ENCODE results near the gene PYCR2.

PYCR2 gene

GRCh38 chr1:225908013-225908640, 15.9 kb downstream of the PYCR2 start:
- H3K27me3 ChIP-seq = no peaks in the 10 kb centered on the region
- peaks cover 6% of the 10 kb centered on the region; the same call in 1 of the 2 replicates for H3K4me1 ChIP-seq
- H3K9me3 ChIP-seq = no peaks in the 10 kb centered on the region
- DNase-seq = no peak
- H3K36me3 ChIP-seq = no peaks in the 10 kb centered on the region
- TF ChIP-seq CTCF (IDR thresholded peaks at IDR 0.05; ENCODE audit: low read depth, low read length) = no peak
- no peak overlapping the region for H3K4me3 ChIP-seq (ENCODE audit: low read depth, low read length)

- DNase-seq = no peak
- no peak overlapping the region for H3K4me3 ChIP-seq (ENCODE audit: low read depth, low read length)
- no peak for TF ChIP-seq CTCF (IDR thresholded peaks at IDR 0.05; ENCODE audit: low read depth, low read length)
- no peaks in the 10 kb centered on the region for H3K9me3 ChIP-seq
- no peaks in the 10 kb centered on the region for H3K27me3 ChIP-seq
- H3K4me1 ChIP-seq = peaks cover 6% of the 10 kb centered on the region; the same call in 1 of the 2 replicates
- H3K36me3 ChIP-seq = no peaks in the 10 kb centered on the region
Observed at GRCh38 chr1:225907341-225907740, 16.7 kb downstream of the PYCR2 start.

- no peak for TF ChIP-seq CTCF (IDR thresholded peaks at IDR 0.05; ENCODE audit: low read depth, low read length)
Observed at GRCh38 chr1:225906467-225906866, 17.6 kb downstream of the PYCR2 start.

GRCh38 chr1:225903623-225904022, 20.4 kb downstream of the PYCR2 start:
- no peak for TF ChIP-seq CTCF (IDR thresholded peaks at IDR 0.05; ENCODE audit: low read depth, low read length)
- no peaks in the 10 kb centered on the region for H3K27me3 ChIP-seq
- H3K4me1 ChIP-seq = peaks cover 6% of the 10 kb centered on the region; the same call in 1 of the 2 replicates
- H3K4me3 ChIP-seq (ENCODE audit: low read depth, low read length) = no peak overlapping the region
- H3K36me3 ChIP-seq = no peaks in the 10 kb centered on the region
- H3K9me3 ChIP-seq = no peaks in the 10 kb centered on the region
- no peak for DNase-seq

More at GRCh38 chr1:225906467-225906866, 17.6 kb downstream of the PYCR2 start:
- DNase-seq = no peak
- no peaks in the 10 kb centered on the region for H3K36me3 ChIP-seq
- H3K4me1 ChIP-seq = peaks cover 6% of the 10 kb centered on the region; the same call in 1 of the 2 replicates
- H3K9me3 ChIP-seq = no peaks in the 10 kb centered on the region
- no peak overlapping the region for H3K4me3 ChIP-seq (ENCODE audit: low read depth, low read length)
- H3K27me3 ChIP-seq = no peaks in the 10 kb centered on the region

- no peak overlapping the region for H3K4me3 ChIP-seq (ENCODE audit: low read depth, low read length)
- no peaks in the 10 kb centered on the region for H3K4me1 ChIP-seq
- no peak for DNase-seq
Observed at GRCh38 chr1:225899044-225899925, 24.8 kb downstream of the PYCR2 start.

More at GRCh38 chr1:225899044-225899925, 24.8 kb downstream of the PYCR2 start:
- no peaks in the 10 kb centered on the region for H3K9me3 ChIP-seq
- H3K27me3 ChIP-seq = no peaks in the 10 kb centered on the region
- no peaks in the 10 kb centered on the region for H3K36me3 ChIP-seq
- TF ChIP-seq CTCF (IDR thresholded peaks at IDR 0.05; ENCODE audit: low read depth, low read length) = no peak
